NT2/D1 (cell line): ENCODE data around the gene LRRC4B.
"Not testable (repeated sequence)": the region's sequence is repeated elsewhere in the genome, so short reads cannot be mapped to it uniquely, and the experiment has no call there.

Experiments used
- DNase-seq: peaks from one replicate; pipeline ENCODE4 v3.0.0-alpha.2; 2011; ENCODE audit warnings: low read depth, low spot score
- H3K27me3 ChIP-seq: 2 replicates; pipeline ENCODE4 v1.6.0; 2011; ENCODE audit warnings: mild to moderate bottlenecking; ENCODE audit not compliant: insufficient read length, insufficient read depth
- H3K36me3 ChIP-seq: 2 replicates; pipeline ENCODE4 v1.6.1; 2011; ENCODE audit warnings: mild to moderate bottlenecking, low read length, mixed read lengths; ENCODE audit not compliant: insufficient read depth, insufficient read length
- H3K4me1 ChIP-seq: 2 replicates; pipeline ENCODE4 v1.5.1; 2011; ENCODE audit not compliant: insufficient read depth, insufficient read length
- H3K4me3 ChIP-seq: 2 replicates; pipeline ENCODE4 v1.5.1; 2011; ENCODE audit warnings: low read depth; ENCODE audit not compliant: insufficient read length
- H3K9ac ChIP-seq: 2 replicates; pipeline ENCODE4 v1.6.0; 2011; ENCODE audit warnings: low read depth; ENCODE audit not compliant: insufficient read length
- H3K9me3 ChIP-seq: 2 replicates; pipeline ENCODE4 v1.5.1; 2011; ENCODE audit warnings: mild to moderate bottlenecking, low read length; ENCODE audit not compliant: insufficient read depth
- SUZ12 ChIP-seq: IDR thresholded peaks from 2 replicates; pipeline ENCODE4 v1.6.1; 2011; ENCODE audit not compliant: insufficient read length, insufficient read depth; ENCODE audit errors: extremely low read depth
- YY1 ChIP-seq: IDR thresholded peaks from 2 replicates; pipeline ENCODE4 v1.6.1; 2011; ENCODE audit not compliant: insufficient read length, insufficient read depth
- ZNF274 ChIP-seq: IDR thresholded peaks from 2 replicates; pipeline ENCODE4 v1.6.1; 2011; ENCODE audit warnings: mild to moderate bottlenecking, low read depth, low read length

LRRC4B gene

DNA sequence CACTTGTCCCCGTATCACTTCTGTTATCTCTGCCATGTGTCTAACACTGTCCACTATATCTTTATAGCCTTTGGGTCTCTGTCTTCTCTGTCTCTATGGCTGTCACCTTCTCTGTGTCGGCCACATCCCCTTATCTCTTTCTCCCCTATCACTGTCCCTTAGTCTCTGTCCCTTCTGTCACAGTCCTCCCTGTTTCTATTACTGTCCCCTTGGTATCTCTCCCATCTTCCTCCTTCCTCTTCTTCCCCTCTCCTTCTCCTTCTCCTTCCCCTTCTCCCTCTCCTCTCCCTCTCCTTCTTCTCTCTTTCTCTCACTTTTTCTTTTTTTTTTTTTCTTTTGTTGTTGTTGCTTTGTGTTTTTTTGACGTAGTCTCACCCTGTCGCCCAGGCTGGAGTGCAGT is 34.7 kb upstream of the LRRC4B start:
- Histone ChIP-seq H3K9me3 (peaks cover 14% of the 10 kb centered on the region; the same call in 1 of the 2 replicates), H3K27me3 (peaks cover 7% of the 10 kb centered on the region), H3K4me3 (no peak overlapping the region), H3K4me1 (peaks cover 3% of the 10 kb centered on the region), H3K9ac (no peak overlapping the region), H3K36me3 (no peaks in the 10 kb centered on the region)
- DNase-seq, result no peak
- no peak for TF ChIP-seq ZNF274
- TF ChIP-seq SUZ12, result no peak

DNA sequence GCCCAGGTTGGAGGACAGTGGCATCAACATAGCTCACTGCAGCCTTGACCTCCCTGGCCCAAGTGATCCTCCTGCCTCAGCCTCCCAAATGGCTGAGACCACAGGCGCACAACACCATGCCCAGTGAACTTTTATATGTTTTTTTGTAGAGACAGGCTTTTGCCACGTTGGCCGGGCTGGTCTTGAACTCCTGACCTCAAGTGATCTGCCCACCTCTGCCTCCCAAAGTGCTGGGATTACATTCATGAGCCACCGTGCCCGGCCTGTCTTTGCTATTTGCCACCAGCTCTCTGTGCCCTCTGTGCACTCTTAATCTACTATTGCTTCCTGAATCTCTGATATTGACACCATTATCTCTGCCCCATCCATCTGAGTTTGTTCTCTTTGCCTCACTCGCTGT is 34.3 kb upstream of the LRRC4B start:
- DNase-seq, result no peak
- H3K27me3 ChIP-seq, result peaks cover 6% of the 10 kb centered on the region
- H3K4me3 ChIP-seq, result no peak overlapping the region
- H3K9me3 ChIP-seq, result peaks cover 14% of the 10 kb centered on the region; the same call in 1 of the 2 replicates
- H3K9ac ChIP-seq, result no peak overlapping the region
- peaks cover 3% of the 10 kb centered on the region for H3K4me1 ChIP-seq
- no peaks in the 10 kb centered on the region for H3K36me3 ChIP-seq
- TF ChIP-seq SUZ12 (no peak), YY1 (no peak), ZNF274 (no peak)

DNA sequence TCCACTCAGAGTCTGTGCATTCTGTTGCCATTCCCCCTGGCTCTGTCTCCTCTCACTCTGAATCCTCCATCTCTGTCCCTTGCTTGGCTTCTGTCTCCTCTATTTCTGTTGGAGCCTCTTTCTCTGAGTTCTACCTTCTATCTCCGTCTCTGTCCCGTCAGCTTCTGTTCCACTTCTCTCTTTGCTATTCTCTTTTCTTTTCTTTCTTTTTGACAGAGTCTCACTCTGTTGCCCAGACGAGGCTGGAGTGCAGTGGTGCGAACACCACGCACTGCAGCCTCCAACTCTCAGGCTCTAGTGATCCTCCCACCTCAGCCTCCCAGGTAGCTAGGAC is 33.8 kb upstream of the LRRC4B start:
- no peak for DNase-seq
- no peak for TF ChIP-seq YY1
- no peak for TF ChIP-seq SUZ12
- no peak for TF ChIP-seq ZNF274
- Histone ChIP-seq H3K27me3 (peaks cover 2% of the 10 kb centered on the region), H3K36me3 (no peaks in the 10 kb centered on the region), H3K4me1 (peaks cover 3% of the 10 kb centered on the region), H3K9ac (no peak overlapping the region), H3K4me3 (no peak overlapping the region), H3K9me3 (peaks cover 10% of the 10 kb centered on the region; the same call in 1 of the 2 replicates)

DNA sequence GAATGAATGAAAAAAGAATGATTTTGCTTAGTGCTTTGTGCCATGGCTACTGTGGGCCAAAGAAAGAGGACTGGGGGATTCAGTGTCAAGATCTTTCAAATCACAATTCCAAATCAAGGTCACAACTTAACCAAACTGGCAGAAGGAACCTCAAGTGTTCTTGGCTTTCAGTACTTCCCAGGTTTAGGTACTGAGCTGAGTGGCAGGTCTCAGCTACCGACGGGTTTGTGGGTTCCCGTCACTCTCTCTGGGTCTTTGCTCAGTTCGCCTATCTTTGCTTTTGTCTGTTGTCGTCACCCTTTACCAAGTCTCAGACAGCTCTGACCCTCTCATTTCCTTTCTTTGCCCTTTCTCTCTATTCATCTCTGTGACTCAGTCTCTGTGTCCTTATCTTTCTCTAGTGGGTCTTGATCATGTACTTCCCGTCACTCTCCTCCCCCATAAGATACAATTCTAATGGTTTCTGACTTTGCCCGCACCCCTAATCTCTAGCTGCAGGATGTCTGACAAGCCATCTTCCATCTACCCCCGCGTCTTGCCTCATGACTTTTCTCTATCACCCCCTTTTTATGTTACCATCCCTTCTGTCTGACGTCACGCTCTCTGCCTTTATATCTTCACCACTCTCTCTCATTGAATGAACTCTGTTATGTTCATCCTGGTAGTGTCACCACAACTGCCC is 33.3 kb upstream of the LRRC4B start:
- TF ChIP-seq YY1 (no peak), ZNF274 (no peak), SUZ12 (no peak)
- H3K36me3 ChIP-seq, result no peaks in the 10 kb centered on the region
- peaks cover 5% of the 10 kb centered on the region; the same call in 1 of the 2 replicates for H3K9me3 ChIP-seq
- no peaks in the 10 kb centered on the region for H3K27me3 ChIP-seq
- peaks cover 3% of the 10 kb centered on the region for H3K4me1 ChIP-seq
- no peak for DNase-seq
- H3K9ac ChIP-seq, result no peak overlapping the region
- H3K4me3 ChIP-seq, result no peak overlapping the region

DNA sequence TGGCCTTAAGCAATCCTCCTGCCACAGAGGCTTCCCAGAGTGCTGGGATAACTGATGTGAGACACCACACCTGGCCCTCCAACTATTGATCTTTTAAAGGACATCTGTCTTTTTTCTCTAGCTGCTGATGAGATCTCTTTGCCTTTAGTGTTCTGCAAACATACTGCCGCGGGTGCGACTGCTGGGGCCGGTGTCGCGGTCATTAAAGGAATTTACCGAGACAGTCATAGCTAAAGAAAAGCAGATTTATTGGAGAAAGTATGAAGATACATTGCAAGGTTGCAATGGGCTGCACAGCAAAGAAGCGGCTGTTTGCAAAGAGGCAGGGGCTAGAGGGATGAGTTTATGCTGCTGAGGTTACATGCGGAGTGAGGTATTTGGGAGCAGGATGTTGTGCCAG is 31.2 kb upstream of the LRRC4B start:
- no peak for DNase-seq
- no peak overlapping the region for H3K4me3 ChIP-seq
- H3K9ac ChIP-seq, result no peak overlapping the region
- H3K4me1 ChIP-seq, result peaks cover 3% of the 10 kb centered on the region
- no peaks in the 10 kb centered on the region for H3K9me3 ChIP-seq
- no peaks in the 10 kb centered on the region for H3K27me3 ChIP-seq
- TF ChIP-seq ZNF274 (no peak), SUZ12 (no peak), YY1 (no peak)
- no peaks in the 10 kb centered on the region for H3K36me3 ChIP-seq

DNA sequence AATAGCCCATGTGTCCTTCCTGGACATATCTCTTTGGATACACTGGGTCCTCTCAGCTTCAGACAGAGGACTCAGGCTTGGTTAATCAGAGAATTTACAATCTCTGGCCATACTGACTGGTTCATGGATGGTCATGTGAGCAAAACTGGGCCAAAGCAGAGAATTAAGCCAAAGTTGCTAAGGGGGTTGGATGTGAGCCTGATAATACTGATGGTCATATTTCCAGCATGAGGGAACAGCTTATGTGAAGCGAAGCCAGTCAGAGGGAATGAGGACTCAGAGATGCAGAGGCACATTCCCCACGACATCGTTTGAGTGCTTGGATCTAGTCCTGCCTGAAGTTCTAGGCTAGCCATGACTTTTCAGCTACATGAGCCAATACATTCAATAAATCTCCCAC is 22.0 kb upstream of the LRRC4B start:
- Histone ChIP-seq H3K9ac (no peak overlapping the region), H3K9me3 (no peaks in the 10 kb centered on the region), H3K4me1 (no peaks in the 10 kb centered on the region), H3K27me3 (no peaks in the 10 kb centered on the region), H3K36me3 (no peaks in the 10 kb centered on the region), H3K4me3 (no peak overlapping the region)
- no peak for TF ChIP-seq SUZ12
- TF ChIP-seq YY1, result no peak
- no peak for TF ChIP-seq ZNF274
- no peak for DNase-seq

DNA sequence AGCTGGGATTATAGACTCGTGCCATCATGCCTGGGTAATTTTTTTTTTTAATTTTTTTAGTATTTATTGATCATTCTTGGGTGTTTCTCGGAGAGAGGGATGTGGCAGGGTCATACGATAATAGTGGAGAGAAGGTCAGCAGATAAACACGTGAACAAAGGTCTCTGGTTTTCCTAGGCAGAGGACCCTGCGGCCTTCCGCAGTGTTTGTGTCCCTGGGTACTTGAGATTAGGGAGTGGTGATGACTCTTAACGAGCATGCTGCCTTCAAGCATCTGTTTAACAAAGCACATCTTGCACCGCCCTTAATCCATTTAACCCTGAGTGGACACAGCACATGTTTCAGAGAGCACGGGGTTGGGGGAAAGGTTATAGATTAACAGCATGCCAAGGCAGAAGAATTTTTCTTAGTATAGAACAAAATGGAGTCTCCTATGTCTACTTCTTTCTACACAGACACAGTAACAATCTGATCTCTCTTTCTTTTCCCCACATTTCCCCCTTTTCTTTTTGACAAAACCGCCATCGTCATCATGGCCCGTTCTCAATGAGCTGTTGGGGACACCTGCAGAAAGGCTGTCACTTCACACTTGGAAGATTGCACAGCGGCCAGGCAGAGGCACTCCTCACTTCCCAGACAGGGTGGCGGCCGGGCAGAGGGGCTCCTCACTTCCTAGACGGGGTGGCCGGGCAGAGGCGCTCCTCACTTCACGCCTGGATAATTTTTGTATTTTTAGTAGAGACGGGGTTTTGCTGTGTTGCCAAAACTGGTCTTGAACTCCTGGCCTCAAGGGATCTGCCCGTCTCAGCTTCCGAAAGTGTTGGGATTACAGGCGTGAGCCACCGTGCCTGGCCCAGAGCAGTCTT is 13.8 kb upstream of the LRRC4B start:
- not testable (repeated sequence) for H3K9me3 ChIP-seq, H3K4me1 ChIP-seq, DNase-seq, H3K9ac ChIP-seq, H3K27me3 ChIP-seq, H3K36me3 ChIP-seq, H3K4me3 ChIP-seq
